OCI-LY7 (cell line): ENCODE measurements around the gene OPCML.

Experiments
- CTCF ChIP-seq: fragments of 200-600 bp; sonication (generic); conservative IDR thresholded peaks from 2 replicates; pipeline ENCODE4 v1.5.1; 2014; ENCODE audit warnings: mild to moderate bottlenecking, antibody characterized with exemption, low read length, moderate library complexity, mixed read lengths
- EZH2phosphoT487 ChIP-seq: fragments of 200-600 bp; sonication (generic); IDR thresholded peaks from 2 replicates; pipeline ENCODE4 v1.6.1; 2018; ENCODE audit warnings: low read depth, borderline replicate concordance, mild to moderate bottlenecking, mixed run types, antibody characterized with exemption, low read length, moderate library complexity, mixed read lengths

DNA sequence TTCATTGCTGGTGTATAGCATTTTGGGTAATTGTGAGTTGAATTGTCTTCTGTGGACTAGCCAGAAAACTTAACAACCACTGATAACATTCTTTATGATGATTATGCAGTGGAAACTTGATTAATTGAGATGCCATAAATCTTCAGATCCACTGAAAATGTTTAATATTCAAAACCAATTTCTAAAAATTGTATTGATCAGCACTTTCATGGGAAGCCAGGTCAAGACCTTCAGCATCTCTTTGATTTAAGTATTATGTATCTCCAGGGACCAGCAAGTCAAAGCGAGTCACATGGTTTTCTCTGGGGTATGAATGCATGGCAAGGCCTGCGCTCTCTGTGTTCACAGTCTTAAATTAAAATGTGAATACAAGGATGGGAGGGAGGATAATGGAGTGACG, 596.9 kb downstream of the OPCML start:
- no peak for TF ChIP-seq CTCF
- no peak for TF ChIP-seq EZH2phosphoT487
